Activated T-cell treated with anti-CD3 and anti-CD28 coated beads, Interleukin-2, amount 50 U/mL, for 72 hours (primary cell): ENCODE measurements around the gene POLD4. TPM values are rescaled to one million over a fixed set of nuclear protein-coding genes. Genes with fewer than 3 reads are reported as not detected.
"Not testable (repeated sequence)": the region's sequence is repeated elsewhere in the genome, so short reads cannot be mapped to it uniquely, and the experiment has no call there.

Experiments
- ATAC-seq, 2 donors: fragments of 150-1000 bp; cut with Tn5 transposase; replicated peaks in 1 of 2; 2 replicates each; pipeline ENCODE4 v1.10.0; 2021; ENCODE audit warnings: moderate library complexity in 2 of 2, mild to moderate bottlenecking in 1 of 2
- DNase-seq, 2 donors: peaks; one replicate each; pipeline ENCODE4 v3.0.0; 2021 to 2022; ENCODE audit warnings: mixed read lengths in 1 of 2
- H3K27ac Mint-ChIP-seq: one replicate; pipeline ENCODE4 v1.8.0; 2022; ENCODE audit warnings: mild to moderate bottlenecking, moderate library complexity, mixed read lengths
- H3K27me3 Mint-ChIP-seq: one replicate; pipeline ENCODE4 v1.8.0; 2022; ENCODE audit warnings: low read depth, mixed read lengths
- H3K36me3 Mint-ChIP-seq, 2 donors: one replicate each; pipeline ENCODE4 v1.8.0; 2022; ENCODE audit warnings: mixed read lengths in 2 of 2, mild to moderate bottlenecking in 1 of 2; ENCODE audit not compliant: insufficient read depth in 2 of 2
- H3K4me1 Mint-ChIP-seq: one replicate; pipeline ENCODE4 v1.8.0; 2022; ENCODE audit warnings: low read depth, mixed read lengths
- H3K4me3 Mint-ChIP-seq, 2 donors: one replicate each; pipeline ENCODE4 v1.8.0; 2022; ENCODE audit warnings: mild to moderate bottlenecking in 2 of 2, mixed read lengths in 2 of 2, moderate library complexity in 2 of 2
- H3K9me3 Mint-ChIP-seq, 2 donors: one replicate each; pipeline ENCODE4 v1.8.0; 2022; ENCODE audit warnings: mixed read lengths in 2 of 2
- total RNA-seq, 2 donors: library from RNA; stranded (reverse); gene quantifications; one replicate each; pipeline ENCODE4 v1.2.3, GENCODE V29; 2022

POLD4 gene
- total RNA-seq, 2 donors from 2014 or later = 68.5 to 74.1 TPM

DNA sequence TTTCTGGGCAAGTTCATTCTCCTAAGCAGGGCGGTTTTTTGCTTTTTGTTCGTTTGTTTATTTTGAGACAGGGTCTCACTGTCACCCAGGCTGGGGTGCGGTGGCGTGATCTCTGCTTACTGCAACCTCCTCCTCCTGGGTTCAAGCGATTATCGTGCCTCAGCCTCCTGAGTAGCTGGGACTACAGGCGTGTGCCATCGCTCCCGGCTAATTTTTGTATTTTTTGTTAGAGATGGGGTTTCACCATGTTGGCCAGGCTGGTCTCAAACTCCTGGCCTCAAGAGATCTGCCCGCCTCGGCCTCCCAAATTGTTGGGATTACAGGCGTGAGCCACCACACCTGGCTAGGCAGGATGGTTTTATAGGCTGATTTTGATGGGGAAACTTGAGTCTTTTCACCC lies 34.5 kb downstream of the POLD4 start:
- not testable (repeated sequence) for H3K9me3 Mint-ChIP-seq, H3K27ac Mint-ChIP-seq, H3K36me3 Mint-ChIP-seq, DNase-seq, ATAC-seq, H3K27me3 Mint-ChIP-seq
- peak overlapping the region; percentile 88 to 92 for H3K4me3 Mint-ChIP-seq
- peaks cover 24% of the 10 kb centered on the region for H3K4me1 Mint-ChIP-seq

DNA sequence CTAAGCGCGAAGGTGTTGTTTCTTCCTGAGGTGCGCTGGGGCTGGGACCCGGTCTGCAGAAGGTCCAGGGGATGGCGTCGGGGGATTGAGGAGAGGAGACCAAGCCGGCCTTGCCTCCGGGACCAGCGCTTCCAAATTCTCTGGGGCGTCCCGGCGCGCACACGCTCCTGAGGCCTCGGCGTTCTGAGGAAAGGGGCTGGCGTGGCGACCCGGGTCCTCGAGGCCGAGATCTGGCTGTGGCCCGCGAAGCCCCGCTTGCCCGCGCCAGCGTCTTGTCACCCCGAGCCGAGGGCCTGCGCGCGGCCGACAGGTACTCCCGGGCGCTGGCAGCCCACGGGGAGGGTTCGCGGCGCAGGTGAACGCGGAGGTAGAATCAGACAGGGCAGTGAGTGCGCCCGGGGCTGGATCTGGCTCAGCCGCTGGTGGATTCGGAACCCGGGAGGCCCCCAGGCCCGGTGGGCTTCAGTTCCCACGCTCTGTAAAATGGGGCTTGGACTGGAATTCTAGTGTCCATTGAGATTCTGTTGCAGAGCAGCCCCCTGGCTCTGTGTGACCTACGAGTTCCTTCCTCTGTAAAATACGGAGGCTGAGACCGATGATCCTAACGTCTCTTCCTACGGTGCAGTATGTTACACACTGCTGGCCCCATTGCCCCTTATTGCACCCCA lies 35.3 kb downstream of the POLD4 start:
- ATAC-seq = peak; percentile 26 to 32
- peak overlapping the region; percentile 88 to 92 for H3K4me3 Mint-ChIP-seq

DNA sequence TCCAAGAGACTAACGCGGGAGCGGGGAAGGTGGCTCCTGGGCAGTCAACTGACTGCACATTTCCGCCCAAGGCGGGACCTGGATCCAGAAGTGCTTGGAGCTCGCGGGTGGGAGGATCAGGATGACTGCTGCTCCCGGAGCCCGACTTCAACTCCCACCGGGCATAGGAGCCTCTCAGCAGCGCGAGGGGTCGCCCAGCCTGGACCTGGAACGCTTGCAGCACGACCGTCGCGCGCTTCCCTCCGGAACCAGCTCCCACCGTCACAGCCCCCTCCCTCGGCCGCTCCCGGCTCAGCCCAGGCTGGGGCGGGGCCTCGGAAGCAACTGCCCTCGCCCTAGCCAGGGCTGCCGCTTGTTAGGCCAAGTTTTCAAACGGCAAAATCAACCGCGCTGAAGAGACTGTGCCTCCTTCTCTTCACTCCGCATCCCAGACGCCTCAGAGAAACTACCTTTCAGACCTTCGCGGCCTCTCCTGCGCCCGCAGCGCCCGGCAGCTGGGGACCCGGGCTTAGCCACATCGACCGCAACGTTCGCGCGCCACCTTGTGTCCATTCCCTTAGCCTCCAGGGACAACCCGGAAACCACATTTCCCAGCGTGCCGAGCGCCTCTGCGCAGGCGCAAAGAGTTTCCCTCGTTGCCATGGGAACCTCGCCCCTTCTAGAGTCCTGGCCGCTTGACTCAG lies 36.0 kb downstream of the POLD4 start:
- H3K9me3 Mint-ChIP-seq = no peaks in the 10 kb centered on the region
- DNase-seq = peak; percentile 98 to 99
- H3K4me1 Mint-ChIP-seq = peaks cover 37% of the 10 kb centered on the region
- H3K27ac Mint-ChIP-seq = peak overlapping the region; percentile 95
- peak overlapping the region; percentile 88 to 92 for H3K4me3 Mint-ChIP-seq
- ATAC-seq = peak; percentile 91 to 93
- peaks cover 6% of the 10 kb centered on the region for H3K27me3 Mint-ChIP-seq
- peaks cover 0 to 4% of the 10 kb centered on the region in 2 donors for H3K36me3 Mint-ChIP-seq

More for the DNA sequence above, 35.3 kb downstream of the POLD4 start:
- H3K9me3 Mint-ChIP-seq = no peaks in the 10 kb centered on the region
- H3K27me3 Mint-ChIP-seq = peaks cover 6% of the 10 kb centered on the region
- no peak for DNase-seq
- H3K4me1 Mint-ChIP-seq = peaks cover 31% of the 10 kb centered on the region
- H3K27ac Mint-ChIP-seq = peak overlapping the region; percentile 95
- peaks cover 0 to 4% of the 10 kb centered on the region in 2 donors for H3K36me3 Mint-ChIP-seq

DNA sequence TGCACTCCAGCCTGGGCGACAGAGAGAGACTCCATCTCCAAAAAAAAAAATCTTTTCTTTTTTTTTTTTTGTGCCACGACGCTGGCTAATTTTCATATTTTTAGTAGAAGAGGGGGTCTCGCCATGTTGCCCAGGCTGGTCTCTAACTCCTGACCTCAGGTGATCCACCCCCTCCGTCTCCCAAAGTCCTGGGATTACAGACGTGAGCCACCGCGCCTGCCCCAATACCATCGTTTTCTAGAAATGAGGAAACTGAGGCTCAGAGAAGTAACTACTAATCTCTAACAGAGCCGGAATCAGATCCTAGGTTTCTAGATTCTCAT lies 36.5 kb downstream of the POLD4 start:
- Mint-ChIP-seq H3K27ac (peak overlapping the region; percentile 95), H3K36me3 (peaks cover 0 to 4% of the 10 kb centered on the region in 2 donors), H3K4me3 (peak overlapping the region; percentile 88 to 92), H3K9me3 (no peaks in the 10 kb centered on the region), H3K27me3 (peaks cover 6% of the 10 kb centered on the region), H3K4me1 (peaks cover 42% of the 10 kb centered on the region)
- DNase-seq (no peak), ATAC-seq (no peak)

DNA sequence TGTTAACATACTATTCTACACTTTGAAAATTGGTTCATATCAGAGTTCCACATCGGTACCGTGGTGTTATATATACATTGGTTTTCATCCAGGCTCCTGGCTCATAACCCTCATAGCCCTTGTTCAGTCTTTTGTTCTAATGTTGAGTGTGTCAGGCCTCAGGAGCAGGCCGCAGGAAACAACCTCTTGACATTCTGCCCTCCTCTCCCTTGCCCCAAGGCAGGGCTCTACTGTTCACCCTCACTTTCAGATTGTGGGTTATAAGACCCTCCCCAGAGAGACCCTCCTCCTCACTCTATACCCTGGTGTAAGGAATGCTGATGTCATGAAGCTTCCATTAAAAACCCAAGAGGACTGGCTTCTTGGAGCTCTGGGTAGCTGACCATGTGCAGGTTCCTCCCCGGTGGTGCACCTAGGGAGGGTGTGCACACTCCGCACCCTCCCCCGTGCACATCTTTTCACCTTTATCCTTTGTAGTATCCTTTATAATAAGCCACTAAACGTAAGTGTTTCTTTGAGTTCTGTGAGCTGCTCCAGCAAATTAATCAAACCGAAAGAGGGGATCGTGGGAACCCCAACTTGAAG lies 37.9 kb downstream of the POLD4 start:
- Mint-ChIP-seq H3K4me3 (peak overlapping the region; percentile 27 to 55), H3K36me3 (peaks cover 0 to 4% of the 10 kb centered on the region in 2 donors), H3K27me3 (peaks cover 6% of the 10 kb centered on the region), H3K9me3 (no peaks in the 10 kb centered on the region), H3K4me1 (peaks cover 47% of the 10 kb centered on the region), H3K27ac (no peak overlapping the region)
- no peak for DNase-seq
- no peak for ATAC-seq

DNA sequence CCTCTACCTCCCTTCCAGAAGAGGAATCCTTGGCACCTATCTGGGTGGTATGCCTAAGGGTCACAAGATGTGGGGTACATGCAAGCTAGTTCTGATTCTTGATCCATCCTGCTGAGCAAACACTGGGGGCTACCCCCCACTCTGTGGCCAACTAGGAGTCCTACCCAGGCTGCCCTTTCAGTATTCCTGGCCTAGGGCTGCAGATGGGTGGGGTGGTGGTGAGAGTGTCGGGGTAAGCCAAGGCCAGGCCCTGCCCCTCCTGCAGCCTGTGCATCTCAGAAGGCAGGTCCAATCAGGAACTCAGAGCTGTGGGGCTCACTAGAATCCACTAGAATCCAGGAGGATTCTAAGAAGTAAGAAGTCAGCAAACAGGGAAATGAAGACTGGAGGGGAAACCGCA lies 39.1 kb downstream of the POLD4 start:
- H3K9me3 Mint-ChIP-seq = no peaks in the 10 kb centered on the region
- ATAC-seq (no peak), DNase-seq (no peak)
- no peak overlapping the region for H3K27ac Mint-ChIP-seq
- peaks cover 38% of the 10 kb centered on the region for H3K4me1 Mint-ChIP-seq
- H3K27me3 Mint-ChIP-seq = peaks cover 6% of the 10 kb centered on the region
- no peak overlapping the region for H3K4me3 Mint-ChIP-seq
- H3K36me3 Mint-ChIP-seq = peaks cover 0 to 4% of the 10 kb centered on the region in 2 donors

DNA sequence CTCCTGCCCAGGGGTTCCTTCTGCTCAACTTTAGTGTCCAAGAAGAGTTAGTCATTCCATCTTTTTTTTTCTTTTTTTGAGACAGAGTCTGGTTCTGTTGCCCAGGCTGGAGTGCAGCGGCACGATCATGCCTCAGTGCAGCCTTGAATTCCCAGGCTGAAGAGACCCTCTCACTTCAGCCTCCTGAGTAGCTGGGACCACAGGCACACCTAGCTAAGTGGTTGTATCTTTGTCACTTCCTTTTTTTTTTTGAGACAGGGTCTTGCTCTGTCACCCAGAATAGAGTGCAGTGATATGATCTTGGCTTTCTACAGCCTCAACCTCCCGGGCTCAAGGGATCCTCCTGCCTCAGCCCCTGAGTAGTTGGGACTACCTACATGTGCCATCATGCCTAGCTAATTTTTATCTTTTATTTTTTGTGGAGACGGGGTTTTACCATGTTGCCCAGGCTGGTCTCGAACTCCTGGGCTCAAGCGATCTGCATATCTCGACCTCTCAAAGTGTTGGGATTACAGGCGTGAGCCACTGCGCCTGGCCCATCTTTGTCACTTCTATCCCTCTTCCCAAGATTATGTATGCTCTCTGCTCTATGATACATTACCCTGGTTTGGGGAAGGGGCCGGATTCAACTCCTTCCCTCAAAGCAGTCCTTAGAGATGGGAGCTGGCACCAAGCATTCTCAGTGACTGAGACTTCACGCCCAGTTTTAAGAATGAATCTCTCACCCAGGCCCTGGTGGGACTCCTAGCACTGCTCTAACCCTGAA lies 40.0 kb downstream of the POLD4 start:
- ATAC-seq (no peak), DNase-seq (no peak)
- H3K27me3 Mint-ChIP-seq = peaks cover under 1% of the 10 kb centered on the region
- no peak overlapping the region for H3K4me3 Mint-ChIP-seq
- H3K4me1 Mint-ChIP-seq = peaks cover 29% of the 10 kb centered on the region
- H3K36me3 Mint-ChIP-seq = peaks cover 0 to 1% of the 10 kb centered on the region in 2 donors
- no peaks in the 10 kb centered on the region for H3K9me3 Mint-ChIP-seq
- peak overlapping the region; percentile 25 for H3K27ac Mint-ChIP-seq

DNA sequence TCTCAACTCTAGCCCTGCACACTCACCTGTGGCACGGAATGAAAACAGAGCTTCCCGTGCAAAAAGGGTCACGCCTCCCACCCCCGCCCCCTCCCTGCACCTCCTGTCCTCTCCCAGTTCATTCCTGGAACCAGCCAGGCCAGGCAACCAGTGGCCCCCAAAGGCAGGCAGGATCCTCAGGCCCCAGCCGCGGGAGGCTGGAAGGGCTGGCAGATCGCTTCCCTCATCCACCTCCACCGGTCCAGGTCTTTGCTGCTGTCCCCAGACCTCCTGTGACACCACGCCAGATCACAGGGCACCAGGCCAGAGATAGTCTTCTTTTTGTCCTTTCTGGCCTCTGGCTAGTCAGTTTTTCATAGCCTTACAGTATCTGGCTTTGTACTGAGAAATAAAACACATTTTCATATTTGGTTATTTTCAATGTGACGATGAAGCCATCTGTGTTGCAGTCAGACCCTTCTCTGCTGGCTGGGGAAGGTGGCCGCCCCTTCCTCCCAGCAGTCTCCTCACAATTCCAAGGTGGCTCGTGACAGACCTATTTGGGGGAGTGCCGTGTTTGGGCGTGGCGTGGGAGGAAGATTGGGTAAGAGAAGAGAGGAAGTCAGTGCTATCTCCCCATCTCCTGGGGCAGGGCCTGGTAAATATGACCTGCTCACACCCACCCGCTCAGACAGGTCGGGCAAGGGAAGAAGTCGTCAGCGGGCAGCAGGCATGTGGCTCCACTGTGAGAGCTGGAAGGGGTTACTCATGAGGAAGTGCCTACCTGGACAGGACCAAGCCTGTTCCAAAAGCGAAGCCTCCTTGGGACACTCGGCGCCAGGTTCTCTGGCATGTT lies 40.9 kb downstream of the POLD4 start:
- H3K4me3 Mint-ChIP-seq = peak overlapping the region; percentile 48 to 50
- H3K9me3 Mint-ChIP-seq = no peaks in the 10 kb centered on the region
- H3K27me3 Mint-ChIP-seq = no peaks in the 10 kb centered on the region
- H3K4me1 Mint-ChIP-seq = peaks cover 28% of the 10 kb centered on the region
- ATAC-seq (peak in 1 of 2 donors; percentile 10), DNase-seq (peak in 1 of 2 donors; percentile 23)
- H3K36me3 Mint-ChIP-seq = no peaks in the 10 kb centered on the region
- peak overlapping the region; percentile 66 for H3K27ac Mint-ChIP-seq

DNA sequence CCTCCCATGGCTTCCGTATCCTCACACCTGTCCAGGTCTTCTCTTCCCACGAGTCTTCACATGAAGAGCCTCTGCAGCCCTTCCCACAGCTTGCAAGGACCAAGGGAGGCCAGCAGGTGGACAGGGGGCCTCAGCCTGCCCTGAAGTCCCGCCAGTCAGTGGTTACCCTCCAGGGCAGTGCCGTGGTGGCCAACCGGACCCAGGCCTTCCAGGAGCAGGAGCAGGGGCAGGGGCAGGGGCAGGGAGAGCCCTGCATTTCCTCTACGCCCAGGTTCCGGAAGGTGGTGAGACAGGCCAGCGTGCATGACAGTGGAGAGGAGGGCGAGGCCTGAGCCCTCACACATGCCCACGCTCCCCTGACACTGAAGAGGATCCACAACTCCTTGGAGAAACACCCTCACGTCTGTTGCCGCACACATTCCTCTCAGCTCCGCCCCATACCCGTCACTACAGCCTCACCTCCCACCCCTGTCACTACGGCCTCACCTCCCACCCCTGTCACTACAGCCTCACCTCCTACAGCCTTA lies 41.7 kb downstream of the POLD4 start:
- peak in 1 of 2 donors; percentile 39 for ATAC-seq
- Mint-ChIP-seq H3K9me3 (no peaks in the 10 kb centered on the region), H3K4me1 (peaks cover 28% of the 10 kb centered on the region), H3K27ac (no peak overlapping the region), H3K27me3 (no peaks in the 10 kb centered on the region), H3K4me3 (no peak overlapping the region), H3K36me3 (no peaks in the 10 kb centered on the region)
- no peak for DNase-seq

DNA sequence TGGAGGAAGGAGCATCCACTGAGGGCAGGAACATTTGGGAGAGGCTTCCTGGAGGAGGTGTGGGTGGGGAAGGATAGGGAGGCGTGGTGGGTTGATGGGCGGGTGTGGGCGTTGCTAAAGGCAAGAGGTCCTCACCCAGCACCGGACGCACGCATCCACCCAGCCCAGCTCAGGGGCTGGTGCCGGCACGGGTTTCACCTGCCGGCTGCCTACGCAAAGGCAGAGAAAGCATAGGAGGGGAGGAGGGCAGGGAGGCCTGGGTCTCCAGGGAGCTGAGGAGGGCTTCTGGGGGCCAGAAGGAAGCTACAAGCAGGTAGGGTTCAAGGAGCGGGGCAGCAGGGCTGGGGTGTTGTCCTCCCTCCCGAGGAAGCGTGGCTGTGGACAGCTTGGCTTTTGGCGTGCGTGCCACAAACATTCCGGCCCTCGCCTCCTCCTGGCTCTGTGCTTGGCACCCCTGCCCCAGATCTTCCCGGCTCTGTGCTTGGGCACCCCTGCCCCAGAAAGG lies 42.2 kb downstream of the POLD4 start:
- Mint-ChIP-seq H3K36me3 (no peaks in the 10 kb centered on the region), H3K4me1 (peaks cover 28% of the 10 kb centered on the region), H3K27ac (no peak overlapping the region), H3K4me3 (no peak overlapping the region), H3K27me3 (no peaks in the 10 kb centered on the region), H3K9me3 (no peaks in the 10 kb centered on the region)
- DNase-seq (no peak), ATAC-seq (no peak)

DNA sequence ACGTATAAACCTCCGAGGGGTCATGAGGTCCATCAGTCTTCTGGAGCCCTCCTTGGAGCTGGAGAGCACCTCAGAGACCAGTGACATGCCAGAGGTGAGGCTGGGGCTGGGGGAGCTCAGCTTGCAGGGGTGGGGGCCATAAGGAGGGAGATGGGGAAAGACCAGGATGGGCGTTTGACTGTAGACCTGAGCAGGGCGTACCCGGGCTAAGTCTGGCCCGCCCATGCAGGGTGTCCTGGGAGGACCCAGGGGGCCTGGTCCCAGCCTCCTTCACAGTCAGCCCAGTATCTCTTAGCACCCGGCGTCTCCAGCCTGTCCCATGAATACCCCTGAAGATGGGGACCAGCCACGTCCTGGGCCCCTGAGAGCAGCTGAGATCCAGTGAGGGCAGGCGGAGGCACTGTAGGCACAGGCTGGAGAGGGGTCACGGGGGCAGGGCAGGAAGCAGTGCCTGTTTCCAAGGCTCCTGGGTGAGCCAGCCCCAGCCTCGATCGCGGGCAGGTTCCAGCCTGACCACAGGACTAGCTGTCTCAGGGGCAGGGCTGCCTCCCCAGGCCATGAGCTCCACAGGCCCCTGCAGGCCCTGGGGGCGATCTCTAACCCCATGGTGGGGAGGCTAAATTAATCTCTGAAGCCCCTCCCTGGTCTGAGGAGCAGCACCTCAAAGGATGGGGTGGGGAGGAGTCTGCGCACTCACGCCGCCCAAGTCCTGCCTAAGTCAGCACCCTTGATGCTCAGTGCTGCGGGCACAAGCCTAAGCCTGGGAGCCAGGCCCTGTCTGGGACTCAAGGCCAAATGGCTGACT lies 42.9 kb downstream of the POLD4 start:
- H3K4me3 Mint-ChIP-seq = no peak overlapping the region
- H3K27ac Mint-ChIP-seq = no peak overlapping the region

More for the DNA sequence above, 42.9 kb downstream of the POLD4 start:
- H3K27me3 Mint-ChIP-seq = no peaks in the 10 kb centered on the region
- no peaks in the 10 kb centered on the region for H3K9me3 Mint-ChIP-seq
- DNase-seq = no peak
- peaks cover 28% of the 10 kb centered on the region for H3K4me1 Mint-ChIP-seq
- no peak for ATAC-seq
- H3K36me3 Mint-ChIP-seq = no peaks in the 10 kb centered on the region
